Hematopoietic multipotent progenitor cell (in vitro differentiated cells): ENCODE results near the gene TENT5C. TPM values are rescaled to one million over a fixed set of nuclear protein-coding genes. Genes with fewer than 3 reads are reported as not detected.
A peak's percentile ranks its signal among the peaks of the same experiment; 100 is the strongest.

Experiments used
- DNase-seq, 3 donors: peaks; one replicate each; pipeline ENCODE4 v3.0.0-alpha.2; 2011 to 2015; ENCODE audit warnings: low read depth in 2 of 3, low spot score in 2 of 3
- total RNA-seq: library from RNA; depleted of rRNA; stranded (reverse); fragments of >200 nt; gene quantifications from one replicate; pipeline ENCODE4 v1.2.3, GENCODE V29; 2012

Gene TENT5C
- total RNA-seq, 1 donor = 12.4 TPM

DNA sequence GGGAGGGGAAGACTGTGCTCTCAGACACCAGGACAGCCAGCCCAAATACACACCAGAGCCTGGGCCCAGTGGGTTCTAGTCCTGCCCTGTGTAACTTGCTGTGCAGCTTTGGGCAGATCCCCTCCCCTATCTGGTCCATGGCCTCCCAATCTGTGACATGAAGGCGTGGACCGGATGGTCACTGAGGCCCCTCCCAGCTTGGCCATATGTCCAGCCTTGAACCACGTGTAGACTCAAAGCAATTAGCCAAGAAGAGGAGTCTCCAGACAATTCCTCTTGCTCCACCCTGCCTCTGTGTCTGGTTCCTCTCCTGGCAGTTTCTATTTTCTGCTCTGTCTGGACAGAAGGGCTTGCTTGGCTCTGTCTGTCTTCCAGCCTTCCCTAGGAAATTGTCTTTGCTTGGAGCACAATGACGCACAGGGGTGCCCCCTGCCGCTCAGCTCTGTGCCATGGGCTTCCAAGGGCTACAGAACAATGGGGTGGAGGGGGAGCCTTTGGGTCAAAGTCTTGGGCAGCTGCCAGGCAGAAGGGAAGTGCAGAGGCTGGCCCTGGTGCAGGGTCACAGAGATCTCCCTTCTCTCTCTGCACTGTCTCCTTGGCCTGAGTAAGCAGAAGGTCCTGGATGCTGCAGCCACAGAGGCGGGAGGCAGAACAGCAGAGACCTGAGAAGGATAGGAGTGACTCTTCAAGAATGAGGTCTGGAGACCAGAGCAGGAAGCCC is 66.1 kb downstream of the TENT5C start:
- peak in 1 of 3 donors; percentile 44 for DNase-seq

DNA sequence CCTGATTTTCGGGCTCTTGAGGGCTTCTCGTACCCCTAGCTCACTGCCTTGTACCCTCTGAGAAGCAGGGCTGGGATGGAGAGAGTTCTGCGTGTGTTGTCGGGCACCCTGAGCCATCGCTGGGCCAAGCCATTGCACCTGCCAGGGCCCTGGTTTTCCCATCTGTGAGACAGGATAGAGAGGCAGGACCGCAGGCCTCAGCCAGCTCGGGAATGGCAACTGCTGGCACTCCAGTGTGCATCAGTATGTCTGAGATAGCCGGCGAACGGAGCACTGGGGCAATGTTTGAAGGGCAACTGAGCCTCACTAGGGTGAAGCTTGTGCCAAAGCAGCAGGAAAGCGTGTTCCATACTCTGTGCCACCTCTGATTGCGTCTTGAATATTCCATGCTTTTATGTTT is 66.9 kb downstream of the TENT5C start:
- no peak for DNase-seq

DNA sequence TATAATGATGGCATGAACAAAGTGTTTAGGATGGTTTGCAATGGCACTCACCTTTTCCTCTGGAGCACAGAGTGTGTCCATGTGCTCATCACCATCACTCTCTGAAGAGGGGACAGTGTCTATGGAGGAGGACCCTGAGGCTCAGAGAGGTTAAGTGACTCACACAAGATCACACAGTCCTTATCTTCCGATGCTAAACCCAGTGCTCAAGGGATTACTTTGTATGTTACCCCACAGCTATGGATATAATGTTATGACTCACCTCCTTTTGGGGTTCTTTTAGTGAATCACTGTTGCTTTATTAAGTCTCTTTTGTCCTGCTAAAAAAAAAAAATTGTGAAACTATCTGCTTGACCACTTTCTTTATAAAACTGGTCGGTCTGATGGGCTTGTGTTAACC is 67.6 kb downstream of the TENT5C start:
- DNase-seq = no peak

DNA sequence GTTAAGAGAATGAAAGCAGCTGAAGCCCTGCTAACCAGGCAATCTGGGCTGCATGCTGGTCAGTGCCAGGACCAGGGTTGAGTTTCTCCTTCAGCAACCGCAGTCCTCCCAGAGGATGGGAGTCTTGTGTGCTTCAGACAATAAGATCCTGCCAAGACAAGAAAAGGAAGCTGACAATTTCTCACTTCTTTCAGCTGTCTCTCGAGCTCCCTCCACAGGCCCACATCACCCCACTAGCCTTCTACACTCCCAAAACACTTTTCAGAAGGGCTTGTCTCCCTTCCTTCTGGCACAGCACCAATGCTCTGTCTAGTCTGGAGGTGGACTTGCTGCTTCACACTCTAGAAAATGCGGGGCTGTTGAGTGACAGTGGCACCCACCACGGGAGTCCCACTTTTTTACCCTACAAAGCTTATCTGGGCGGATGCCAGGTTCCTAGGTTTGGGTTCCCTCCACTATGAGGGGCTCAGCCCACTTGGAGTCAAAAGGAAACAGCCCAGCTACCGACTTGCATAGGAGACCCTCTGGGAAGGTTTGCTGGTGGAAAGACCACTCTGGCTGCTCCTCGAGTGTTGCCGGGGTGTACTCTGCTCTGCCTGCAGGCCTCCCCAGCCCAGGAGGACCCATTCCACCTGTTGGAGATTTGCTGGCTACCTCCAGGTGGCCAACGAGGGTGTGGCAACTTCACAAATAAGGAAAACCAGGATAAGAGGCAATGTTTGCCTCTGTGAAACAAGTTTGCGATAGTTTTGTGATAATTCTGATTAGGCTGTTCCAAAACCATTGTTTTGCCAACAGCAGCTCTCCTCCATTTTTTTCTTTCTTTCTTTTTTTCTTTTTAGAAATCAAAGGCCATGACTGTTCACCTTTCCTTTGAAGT is 68.9 kb downstream of the TENT5C start:
- DNase-seq = peak in 1 of 3 donors; percentile 70

DNA sequence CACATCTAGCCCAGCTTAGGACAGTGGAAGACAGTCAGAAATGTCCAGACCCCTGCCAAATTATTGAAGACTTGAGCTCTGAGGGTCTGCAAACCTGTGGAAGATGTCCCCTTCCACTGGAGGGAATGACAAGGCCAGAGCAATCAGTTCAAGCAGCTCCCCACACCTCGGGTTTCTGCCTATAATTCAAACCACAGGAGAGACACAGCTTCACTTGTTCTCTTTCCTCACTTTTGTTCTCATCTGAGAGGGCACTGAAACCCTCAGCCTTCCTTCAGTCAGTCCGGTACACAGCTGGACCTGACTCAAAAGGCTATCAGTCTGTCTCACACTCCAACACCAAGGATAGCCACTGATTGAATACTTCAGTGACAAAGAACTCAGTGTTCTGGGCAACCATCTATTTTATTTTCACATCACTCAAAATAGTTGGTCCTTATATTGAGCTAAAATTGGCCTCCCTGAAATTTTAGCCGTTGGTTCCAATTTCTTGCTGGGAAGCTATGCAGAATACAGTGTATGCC is 70.1 kb downstream of the TENT5C start:
- no peak for DNase-seq

DNA sequence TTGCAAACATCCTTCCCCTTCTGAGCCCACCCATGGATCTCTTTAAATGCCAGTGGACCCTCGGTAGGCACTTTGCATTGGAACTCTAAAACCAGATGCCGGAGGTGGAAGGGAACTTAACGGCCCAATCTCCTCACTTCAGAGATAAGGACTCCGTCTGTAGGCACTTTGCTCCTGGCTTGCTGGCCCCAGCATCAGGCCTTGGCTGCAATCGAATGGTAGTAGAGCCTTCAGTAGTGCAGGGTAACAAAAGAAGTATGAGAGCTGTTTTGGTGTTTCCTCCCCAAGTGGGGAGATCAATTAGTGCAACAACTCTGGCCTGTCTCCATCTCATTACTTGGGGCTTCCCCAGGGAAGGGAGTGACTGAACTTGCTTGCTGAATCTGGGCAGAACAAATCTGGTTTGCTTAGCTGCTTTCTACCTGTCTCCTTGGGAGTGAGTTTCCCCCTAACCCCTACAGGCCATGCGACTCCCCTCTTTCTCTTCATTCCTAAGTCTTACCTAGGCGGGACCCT is 70.8 kb downstream of the TENT5C start:
- no peak for DNase-seq

Other genes starting within 250 kb of the TENT5C start
- 29.1 TPM for gene MAN1A2, start 238.6 kb upstream of the TENT5C start, total RNA-seq